SU-DHL-6 (cell line): ENCODE data around the gene PHF20.
"Not testable (repeated sequence)": the region's sequence is repeated elsewhere in the genome, so short reads cannot be mapped to it uniquely, and the experiment has no call there.

Source experiments
- H2AFZ ChIP-seq: fragments of 200-600 bp; sonication (generic); 2 replicates; pipeline ENCODE4 v1.6.1; 2014; ENCODE audit warnings: low read depth, mild to moderate bottlenecking, moderate library complexity, mixed read lengths, antibody characterized with exemption, low read length; ENCODE audit not compliant: severe bottlenecking
- H3F3A ChIP-seq: fragments of 200-600 bp; shearing (Covaris generic); 2 replicates; pipeline ENCODE4 v1.6.0; 2016; ENCODE audit warnings: antibody characterized with exemption, mild to moderate bottlenecking; ENCODE audit not compliant: insufficient read depth
- H3K27ac ChIP-seq: fragments of 200-600 bp; sonication (generic); 2 replicates; pipeline ENCODE4 v1.5.1; 2016; ENCODE audit warnings: low read depth, mild to moderate bottlenecking, low read length, moderate library complexity, mixed read lengths
- H3K27me3 ChIP-seq: fragments of 200-600 bp; sonication (generic), shearing (Covaris generic); 2 replicates; pipeline ENCODE4 v1.6.0; 2014; ENCODE audit warnings: mild to moderate bottlenecking, low read length
- H3K36me3 ChIP-seq: fragments of 200-600 bp; sonication (generic); 2 replicates; pipeline ENCODE4 v1.6.1; 2014; ENCODE audit warnings: mild to moderate bottlenecking, low read length, mixed read lengths
- H3K4me2 ChIP-seq: fragments of 300-600, 200-600 bp; shearing (Covaris generic), sonication (generic); 2 replicates; pipeline ENCODE4 v1.6.0; 2014; ENCODE audit warnings: low read length, low read depth, mild to moderate bottlenecking; ENCODE audit not compliant: poor library complexity, severe bottlenecking
- H3K4me3 ChIP-seq: fragments of 200-600 bp; sonication (generic); 2 replicates; pipeline ENCODE4 v1.5.1; 2014; ENCODE audit warnings: antibody characterized with exemption, low read length, mild to moderate bottlenecking, mixed read lengths; ENCODE audit not compliant: insufficient read depth, poor library complexity, severe bottlenecking
- H3K79me2 ChIP-seq: fragments of 200-600 bp; sonication (generic); 2 replicates; pipeline ENCODE4 v1.6.1; 2014; ENCODE audit warnings: mild to moderate bottlenecking, low read length, moderate library complexity; ENCODE audit not compliant: insufficient read depth
- H3K9ac ChIP-seq: fragments of 200-600 bp; sonication (generic); 2 replicates; pipeline ENCODE4 v1.7.0; 2014; ENCODE audit warnings: mild to moderate bottlenecking, low read length
- H3K9me2 ChIP-seq: fragments of 200-600 bp; sonication (generic); replicated peaks from 2 replicates; pipeline ENCODE4 v1.6.1; 2014; ENCODE audit warnings: low read length; ENCODE audit not compliant: insufficient read depth
- H3K9me3 ChIP-seq: fragments of 200-600 bp; sonication (generic); 2 replicates; pipeline ENCODE4 v1.6.1; 2014; ENCODE audit warnings: low read length, mixed read lengths; ENCODE audit not compliant: insufficient read depth
- H4K20me1 ChIP-seq: fragments of 200-600 bp; sonication (generic); 2 replicates; pipeline ENCODE4 v1.6.1; 2014; ENCODE audit warnings: low read depth, mild to moderate bottlenecking, antibody characterized with exemption, low read length, moderate library complexity, mixed read lengths
- CTCF ChIP-seq: fragments of 200-600 bp; sonication (generic); IDR thresholded peaks from one replicate; pipeline ENCODE4 v1.5.1; 2017; ENCODE audit warnings: antibody characterized with exemption, mild to moderate bottlenecking, low read length, moderate library complexity; ENCODE audit not compliant: insufficient read depth, poor library complexity, severe bottlenecking
- EZH2phosphoT487 ChIP-seq: fragments of 200-600 bp; sonication (generic), shearing (Covaris generic); conservative IDR thresholded peaks from 2 replicates; pipeline ENCODE4 v1.6.1; 2018; ENCODE audit warnings: mild to moderate bottlenecking, antibody characterized with exemption, low read length, moderate library complexity, mixed read lengths

PHF20 gene

GRCh38 chr20:35891375-35891774 is 119.6 kb downstream of the PHF20 start:
- Histone ChIP-seq H2AFZ (no peak overlapping the region), H3F3A (no peaks in the 10 kb centered on the region), H3K4me3 (no peak overlapping the region), H3K9me2 (no peaks in the 10 kb centered on the region), H3K9ac (no peak overlapping the region), H3K27me3 (no peaks in the 10 kb centered on the region), H3K27ac (no peak overlapping the region), H3K9me3 (no peaks in the 10 kb centered on the region), H3K4me2 (no peak overlapping the region), H4K20me1 (no peaks in the 10 kb centered on the region), H3K79me2 (no peaks in the 10 kb centered on the region), H3K36me3 (no peaks in the 10 kb centered on the region)
- no peak for TF ChIP-seq CTCF
- no peak for TF ChIP-seq EZH2phosphoT487

DNA sequence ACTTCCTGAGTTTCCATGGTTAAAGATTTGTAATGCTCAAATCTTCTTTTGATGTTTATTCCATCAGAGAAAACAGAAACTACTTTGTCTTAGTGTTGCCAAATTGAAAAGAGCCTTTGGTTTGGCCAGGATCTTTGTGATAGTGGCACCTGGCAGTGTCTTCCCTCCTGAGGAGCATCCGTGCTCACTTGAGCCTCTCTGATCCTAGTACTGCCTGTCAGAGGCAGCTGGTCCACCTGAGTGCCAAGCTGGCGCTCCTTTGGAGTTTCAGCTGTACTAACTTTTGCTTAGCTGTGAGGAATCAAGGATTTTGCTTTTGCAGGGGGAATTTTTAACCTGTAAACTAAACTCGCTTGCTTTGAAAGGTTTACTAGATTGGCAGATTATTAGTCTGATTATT is 121.1 kb downstream of the PHF20 start:
- TF ChIP-seq CTCF = no peak
- no peak for TF ChIP-seq EZH2phosphoT487
- Histone ChIP-seq H3K79me2 (no peaks in the 10 kb centered on the region), H3K9me3 (no peaks in the 10 kb centered on the region), H4K20me1 (no peaks in the 10 kb centered on the region), H3K27ac (no peak overlapping the region), H3K9me2 (no peaks in the 10 kb centered on the region), H3K4me3 (no peak overlapping the region), H3K4me2 (no peak overlapping the region), H2AFZ (no peak overlapping the region), H3K27me3 (no peaks in the 10 kb centered on the region), H3K9ac (no peak overlapping the region), H3F3A (no peaks in the 10 kb centered on the region), H3K36me3 (no peaks in the 10 kb centered on the region)

DNA sequence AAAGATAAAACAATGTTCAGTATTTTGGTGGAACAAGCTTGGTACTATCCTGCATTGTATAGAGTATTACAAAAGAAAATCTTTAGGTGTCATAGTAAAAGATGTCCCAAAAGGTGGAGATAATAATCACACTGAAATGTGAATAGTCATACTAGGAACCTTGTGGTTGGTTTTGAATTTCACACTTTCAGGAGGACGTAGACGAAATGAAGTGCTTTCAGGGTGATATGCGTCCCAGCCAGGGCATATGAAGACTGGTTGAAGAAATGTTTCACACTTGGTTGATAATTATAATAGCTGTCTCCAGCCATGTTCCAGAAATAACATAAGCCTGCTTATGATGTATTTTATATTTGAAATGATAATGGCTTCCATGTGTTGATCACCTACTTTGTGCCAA is 122.1 kb downstream of the PHF20 start:
- Histone ChIP-seq H3K36me3 (no peaks in the 10 kb centered on the region), H4K20me1 (no peaks in the 10 kb centered on the region), H3K9ac (no peak overlapping the region), H3K9me2 (no peaks in the 10 kb centered on the region), H3K4me3 (no peak overlapping the region), H3F3A (no peaks in the 10 kb centered on the region), H3K9me3 (no peaks in the 10 kb centered on the region), H3K4me2 (no peak overlapping the region), H3K79me2 (no peaks in the 10 kb centered on the region), H3K27me3 (no peaks in the 10 kb centered on the region), H3K27ac (no peak overlapping the region), H2AFZ (no peak overlapping the region)
- TF ChIP-seq EZH2phosphoT487 = no peak
- TF ChIP-seq CTCF = no peak

DNA sequence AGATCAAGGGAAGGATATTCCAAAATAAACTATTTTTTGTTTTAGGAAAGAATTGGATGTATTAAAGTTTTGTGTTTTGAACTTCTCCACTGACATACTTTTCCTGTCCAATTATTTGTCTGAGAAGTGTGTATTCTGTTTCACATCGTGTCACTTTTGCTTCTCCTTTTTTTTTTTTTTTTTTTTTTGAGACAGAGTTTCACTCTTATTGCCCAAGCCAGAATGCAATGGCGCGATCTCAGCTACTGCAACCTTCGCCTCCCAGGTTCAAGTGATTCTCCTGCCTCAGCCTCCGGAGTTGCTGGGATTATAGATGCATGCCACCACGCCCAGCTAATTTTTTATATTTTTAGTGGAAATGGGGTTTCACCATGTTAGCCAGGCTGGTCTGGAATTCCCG is 123.7 kb downstream of the PHF20 start:
- not testable (repeated sequence) for H3K9ac ChIP-seq, H3K27ac ChIP-seq, H3K79me2 ChIP-seq, H2AFZ ChIP-seq, H3F3A ChIP-seq, H3K4me2 ChIP-seq, H3K9me2 ChIP-seq, H3K27me3 ChIP-seq, H3K9me3 ChIP-seq, H4K20me1 ChIP-seq, H3K36me3 ChIP-seq, H3K4me3 ChIP-seq
